ENCODE results near the gene ZNF263.

GRCh38 chr16:3234543-3234856 is 48.8 kb upstream of the ZNF263 start:
- TF ChIP-seq JUND (IDR thresholded peaks at IDR 0.05), result no peak
- no peak for TF ChIP-seq CTCF (IDR thresholded peaks at IDR 0.05 in 2 of 3, conservative IDR thresholded peaks at IDR 0.05 in 1 of 3; ENCODE audit: borderline replicate concordance in 1 of 3, insufficient read depth in 1 of 3, low read depth in 2 of 3, low read length in 2 of 3)
- TF ChIP-seq MAX (IDR thresholded peaks at IDR 0.05), result no peak
- no peak for TF ChIP-seq REST (IDR thresholded peaks at IDR 0.05; ENCODE audit: low read depth)
- no peak for TF ChIP-seq YY1 (IDR thresholded peaks at IDR 0.05; ENCODE audit: extremely low read depth, insufficient replicate concordance, low read depth, low read length)
- TF ChIP-seq SIN3A (IDR thresholded peaks at IDR 0.05; ENCODE audit: low read depth), result 0 out of 2 replicates have a peak, but pooled peaks have one; percentile 10
- no peak for TF ChIP-seq POLR2AphosphoS5 (IDR thresholded peaks at IDR 0.05; ENCODE audit: low read depth, low read length)
- no peak for TF ChIP-seq POLR2A (IDR thresholded peaks at IDR 0.05; ENCODE audit: borderline replicate concordance, extremely low read depth, insufficient read depth, insufficient read length)
